Measurements from ENCODE around the gene PXMP2.

DNA sequence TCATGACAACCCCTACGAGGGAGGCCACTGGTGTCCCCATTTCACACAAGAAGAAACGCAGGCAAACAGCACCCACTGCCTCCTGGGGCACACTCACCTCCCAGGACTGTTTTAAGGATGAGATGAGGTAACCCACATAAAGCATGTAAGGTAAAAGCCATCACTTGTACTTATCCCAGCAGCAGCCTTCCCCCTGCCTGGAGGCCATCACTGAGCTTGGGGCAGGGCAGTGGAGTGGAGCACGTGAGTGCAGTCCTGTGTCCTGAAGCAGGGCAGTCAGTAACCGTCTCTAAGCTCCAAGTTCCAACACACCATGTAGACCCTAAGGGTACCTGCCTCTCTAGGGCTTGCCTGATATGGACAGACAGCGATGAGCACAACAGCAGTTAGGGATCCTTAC is 2.0 kb upstream of the PXMP2 start:
- TF ChIP-seq, protein P1, sequence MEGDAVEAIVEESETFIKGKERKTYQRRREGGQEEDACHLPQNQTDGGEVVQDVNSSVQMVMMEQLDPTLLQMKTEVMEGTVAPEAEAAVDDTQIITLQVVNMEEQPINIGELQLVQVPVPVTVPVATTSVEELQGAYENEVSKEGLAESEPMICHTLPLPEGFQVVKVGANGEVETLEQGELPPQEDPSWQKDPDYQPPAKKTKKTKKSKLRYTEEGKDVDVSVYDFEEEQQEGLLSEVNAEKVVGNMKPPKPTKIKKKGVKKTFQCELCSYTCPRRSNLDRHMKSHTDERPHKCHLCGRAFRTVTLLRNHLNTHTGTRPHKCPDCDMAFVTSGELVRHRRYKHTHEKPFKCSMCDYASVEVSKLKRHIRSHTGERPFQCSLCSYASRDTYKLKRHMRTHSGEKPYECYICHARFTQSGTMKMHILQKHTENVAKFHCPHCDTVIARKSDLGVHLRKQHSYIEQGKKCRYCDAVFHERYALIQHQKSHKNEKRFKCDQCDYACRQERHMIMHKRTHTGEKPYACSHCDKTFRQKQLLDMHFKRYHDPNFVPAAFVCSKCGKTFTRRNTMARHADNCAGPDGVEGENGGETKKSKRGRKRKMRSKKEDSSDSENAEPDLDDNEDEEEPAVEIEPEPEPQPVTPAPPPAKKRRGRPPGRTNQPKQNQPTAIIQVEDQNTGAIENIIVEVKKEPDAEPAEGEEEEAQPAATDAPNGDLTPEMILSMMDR (IDR thresholded peaks at IDR 0.05; ENCODE audit: low read depth, low read length), result no peak
- TF ChIP-seq EZH2phosphoT487 (IDR thresholded peaks at IDR 0.05; ENCODE audit: low read depth), result no peak
